K562 (cell line): ENCODE data around the gene USP2. TPM values are rescaled to one million over a fixed set of nuclear protein-coding genes. Genes with fewer than 3 reads are reported as not detected.

Experiments
- ADNP ChIP-seq: fragments of 200-800 bp; sonication (Bioruptor generic); IDR thresholded peaks from 2 replicates; pipeline ENCODE4 v1.6.1; 2016; ENCODE audit warnings: missing genetic modification characterization, missing compliant biosample characterization
- CREB1 ChIP-seq, 2 experiments: sonication (generic) in 1 of 2; formaldehyde crosslinking in 1 of 2; IDR thresholded peaks; 2 replicates each; pipeline versions ENCODE4 v1.6.1 to v1.8.0; 2012 to 2022; ENCODE audit warnings: inconsistent platforms in 1 of 2, mild to moderate bottlenecking in 1 of 2, missing genetic modification reagents in 1 of 2, moderate library complexity in 1 of 2
- CXXC5 ChIP-seq: fragments of 250-450 bp; sonication (Bioruptor Pico); IDR thresholded peaks from 2 replicates; pipeline ENCODE4 v1.8.0; 2022; ENCODE audit warnings: inconsistent platforms, mild to moderate bottlenecking, moderate library complexity
- FOXJ2 ChIP-seq: fragments of 200-800 bp; sonication (Bioruptor generic); IDR thresholded peaks from 2 replicates; pipeline ENCODE4 v1.6.1; 2016; ENCODE audit warnings: missing genetic modification characterization, missing compliant biosample characterization
- L3MBTL2 ChIP-seq: fragments of 450-650 bp; IDR thresholded peaks from 2 replicates; pipeline ENCODE4 v1.6.1; 2016; ENCODE audit warnings: mild to moderate bottlenecking, moderate library complexity
- NFYB ChIP-seq: IDR thresholded peaks from 2 replicates; pipeline ENCODE4 v1.6.1; 2011; ENCODE audit warnings: mild to moderate bottlenecking, moderate library complexity; ENCODE audit not compliant: insufficient read length; ENCODE audit errors: extremely low read depth
- NRF1 ChIP-seq, 2 experiments: fragments of 450-650 bp; IDR thresholded peaks in 1 of 2; conservative IDR thresholded peaks in 1 of 2; 2 replicates each; pipeline ENCODE4 v1.6.1; 2014; ENCODE audit warnings: mild to moderate bottlenecking in 2 of 2
- PHF21A ChIP-seq: fragments of 450-650 bp; IDR thresholded peaks from 2 replicates; pipeline ENCODE4 v1.6.1; 2017; ENCODE audit warnings: low read depth, borderline replicate concordance
- PHTF2 ChIP-seq: fragments of 250-450 bp; sonication (Bioruptor Pico); IDR thresholded peaks from 2 replicates; pipeline ENCODE4 v1.5.0; 2021; ENCODE audit warnings: mild to moderate bottlenecking
- SP2 ChIP-seq: IDR thresholded peaks from 2 replicates; pipeline ENCODE4 v1.6.1; 2011; ENCODE audit warnings: mild to moderate bottlenecking, low read depth, low read length, moderate library complexity; ENCODE audit not compliant: poor library complexity, severe bottlenecking; ENCODE audit errors: extremely low read depth
- SRSF7 ChIP-seq: fragments of 200-400 bp; formaldehyde crosslinking; optimal IDR thresholded peaks from 2 replicates; pipeline ENCODE3; 2017; ENCODE audit warnings: mild to moderate bottlenecking, low read depth, low read length
- TCF7 ChIP-seq: sonication (generic); IDR thresholded peaks from 2 replicates; pipeline ENCODE4 v1.6.1; 2016; ENCODE audit warnings: antibody characterized with exemption, borderline replicate concordance
- TEAD1 ChIP-seq, 2 experiments: fragments of 450-650 bp in 1 of 2; sonication (generic) in 1 of 2; formaldehyde crosslinking; IDR thresholded peaks; 2 replicates each; pipeline versions ENCODE4 v1.4.0 to v1.8.0; 2020 to 2022; ENCODE audit warnings: mild to moderate bottlenecking in 2 of 2, missing genetic modification reagents in 1 of 2
- TRIM28 ChIP-seq: fragments of 450-650 bp; IDR thresholded peaks from 2 replicates; pipeline ENCODE4 v1.6.1; 2017
- ZNF143 ChIP-seq: sonication (generic); formaldehyde crosslinking; IDR thresholded peaks from 2 replicates; pipeline ENCODE4 v1.9.0; 2022; ENCODE audit warnings: mild to moderate bottlenecking, missing genetic modification reagents
- ZNF212 ChIP-seq: fragments of 450-650 bp; formaldehyde crosslinking; IDR thresholded peaks from 2 replicates; pipeline ENCODE4 v1.4.0; 2020; ENCODE audit warnings: mild to moderate bottlenecking
- polyA plus RNA-seq, 8 experiments: library from polyadenylated mRNA; depleted of rRNA in 4 of 8; stranded (reverse) in 5 of 8; unstranded in 3 of 8; fragments of >200 nt; fragmentation: Nextera tagmentation in 2 of 8; fragmentation: Illumina TruSeq in 1 of 8; extraction: Ambion mirVana in 2 of 8; extraction: Trizol in 1 of 8; gene quantifications; 2 replicates each; pipeline versions ENCODE4 v1.2.1 to v1.2.3, GENCODE V29; 2011 to 2014; ENCODE audit warnings: inconsistent platforms in 1 of 8, missing spikeins in 1 of 8
- total RNA-seq, 7 experiments: library from RNA; depleted of rRNA in 6 of 7; stranded (reverse); fragments of >200 nt in 6 of 7; fragmentation: Illumina TruSeq in 2 of 7; extraction: Trizol in 2 of 7; gene quantifications; 2 replicates each; pipeline versions ENCODE4 v1.2.1 to v1.2.3, GENCODE V29; 2011 to 2021; ENCODE audit warnings: low replicate concordance in 1 of 7
- TF ChIP-seq, protein P1 (sequence below): IDR thresholded peaks from 2 replicates; pipeline ENCODE4 v1.6.1; 2016; ENCODE audit warnings: missing genetic modification characterization, missing compliant biosample characterization
- TF ChIP-seq, protein P2 (sequence below): fragments of 250-450 bp; sonication (Bioruptor Pico); IDR thresholded peaks from 2 replicates; pipeline ENCODE4 v1.5.1; 2021; ENCODE audit warnings: mild to moderate bottlenecking
- TF ChIP-seq, protein P3 (sequence below): conservative IDR thresholded peaks from 2 replicates; pipeline ENCODE4 v1.6.1; 2011; ENCODE audit warnings: low read depth, mild to moderate bottlenecking, low read length; ENCODE audit not compliant: control insufficient read depth
- TF ChIP-seq, protein P4 (sequence below): fragments of 450-650 bp; IDR thresholded peaks from 2 replicates; pipeline ENCODE4 v1.7.1; 2018; ENCODE audit warnings: mild to moderate bottlenecking, low read depth; ENCODE audit not compliant: partially characterized antibody

USP2 gene
- total and polyA plus RNA-seq, 9 of the 15 experiments (the other 6 are each of a cell fraction or from before 2014, with no cell fraction given), result 2.8 to 16.9 (median 3.9) TPM

DNA sequence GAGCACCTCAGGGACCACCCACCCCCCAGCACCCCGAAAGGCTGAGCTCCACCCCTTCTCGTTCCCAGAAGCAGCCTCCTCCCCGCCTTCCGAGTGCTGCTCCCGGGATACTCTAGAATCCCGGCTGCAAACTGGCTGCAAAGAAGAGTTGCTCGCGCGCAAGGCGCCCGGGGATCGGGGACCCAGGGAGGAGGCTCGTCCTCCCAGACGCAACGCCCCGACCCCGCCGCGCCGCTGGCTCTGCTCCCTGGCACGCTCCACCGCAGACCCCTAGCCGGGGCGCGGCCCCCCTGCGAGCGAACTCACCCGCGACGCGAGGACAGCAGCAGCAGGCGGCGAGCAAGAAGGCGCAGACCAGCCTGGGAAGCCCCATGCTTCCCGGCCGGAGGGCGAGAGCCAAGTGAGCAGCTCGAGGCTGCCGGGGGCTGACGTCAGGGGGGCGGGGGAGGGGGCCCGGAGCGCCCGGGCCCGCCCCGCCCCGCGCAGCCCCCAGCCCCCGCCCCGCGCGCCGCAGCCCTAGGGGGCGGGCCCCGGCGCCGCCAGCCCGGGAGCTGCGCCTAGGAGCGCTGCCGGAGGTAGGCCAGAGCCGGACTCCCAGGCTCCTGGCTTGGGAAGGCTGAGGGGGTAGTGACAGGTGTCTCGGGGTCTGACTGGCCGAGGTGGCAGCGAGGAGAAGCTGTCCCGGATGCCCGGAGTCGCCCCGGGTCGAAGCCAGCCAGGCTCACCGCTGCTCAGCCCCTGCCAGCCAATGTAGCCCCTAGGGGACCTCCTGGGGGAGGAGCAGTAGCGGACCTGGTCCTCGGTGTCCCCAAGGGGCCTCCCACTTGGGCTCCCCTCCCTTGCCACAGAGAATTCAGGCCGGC, 64.5 kb downstream of the USP2 start, which contains the start of gene MCAM (continued):
- TF ChIP-seq NFYB (no peak), PHTF2 (CRISPR knock-in tag) (no peak), SRSF7 (no peak), NRF1 (conservative IDR thresholded peaks at IDR 0.05 in 1 of 2, IDR thresholded peaks at IDR 0.05 in 1 of 2) (peak; percentile 56 to 63), TCF7 (peak; percentile 43; the same call in 1 of the 2 replicates), TRIM28 (no peak), ZNF212 (CRISPR knock-in tag) (no peak), PHF21A (no peak), CREB1 (IDR thresholded peaks at IDR 0.05) (no peak), CREB1 (CRISPR knock-in tag; IDR thresholded peaks at IDR 0.05) (peak; percentile 41), CXXC5 (CRISPR knock-in tag) (0 out of 2 replicates have a peak, but pooled peaks have one; percentile 37), SP2 (no peak), FOXJ2 (tag) (no peak), TEAD1 (CRISPR knock-in tag; IDR thresholded peaks at IDR 0.05) (no peak), ZNF143 (CRISPR knock-in tag) (no peak), L3MBTL2 (0 out of 2 replicates have a peak, but pooled peaks have one; percentile 23), ADNP (tag) (no peak)
- TF ChIP-seq, protein P1, sequence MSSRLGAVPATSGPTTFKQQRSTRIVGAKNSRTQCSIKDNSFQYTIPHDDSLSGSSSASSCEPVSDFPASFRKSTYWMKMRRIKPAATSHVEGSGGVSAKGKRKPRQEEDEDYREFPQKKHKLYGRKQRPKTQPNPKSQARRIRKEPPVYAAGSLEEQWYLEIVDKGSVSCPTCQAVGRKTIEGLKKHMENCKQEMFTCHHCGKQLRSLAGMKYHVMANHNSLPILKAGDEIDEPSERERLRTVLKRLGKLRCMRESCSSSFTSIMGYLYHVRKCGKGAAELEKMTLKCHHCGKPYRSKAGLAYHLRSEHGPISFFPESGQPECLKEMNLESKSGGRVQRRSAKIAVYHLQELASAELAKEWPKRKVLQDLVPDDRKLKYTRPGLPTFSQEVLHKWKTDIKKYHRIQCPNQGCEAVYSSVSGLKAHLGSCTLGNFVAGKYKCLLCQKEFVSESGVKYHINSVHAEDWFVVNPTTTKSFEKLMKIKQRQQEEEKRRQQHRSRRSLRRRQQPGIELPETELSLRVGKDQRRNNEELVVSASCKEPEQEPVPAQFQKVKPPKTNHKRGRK (tag), result no peak
- TF ChIP-seq, protein P2, sequence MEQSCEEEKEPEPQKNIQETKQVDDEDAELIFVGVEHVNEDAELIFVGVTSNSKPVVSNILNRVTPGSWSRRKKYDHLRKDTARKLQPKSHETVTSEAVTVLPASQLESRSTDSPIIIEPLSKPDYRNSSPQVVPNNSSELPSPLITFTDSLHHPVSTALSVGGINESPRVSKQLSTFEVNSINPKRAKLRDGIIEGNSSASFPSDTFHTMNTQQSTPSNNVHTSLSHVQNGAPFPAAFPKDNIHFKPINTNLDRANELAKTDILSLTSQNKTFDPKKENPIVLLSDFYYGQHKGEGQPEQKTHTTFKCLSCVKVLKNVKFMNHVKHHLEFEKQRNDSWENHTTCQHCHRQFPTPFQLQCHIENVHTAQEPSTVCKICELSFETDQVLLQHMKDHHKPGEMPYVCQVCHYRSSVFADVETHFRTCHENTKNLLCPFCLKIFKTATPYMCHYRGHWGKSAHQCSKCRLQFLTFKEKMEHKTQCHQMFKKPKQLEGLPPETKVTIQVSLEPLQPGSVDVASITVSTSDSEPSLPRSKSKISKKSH, result no peak
- TF ChIP-seq, protein P3, sequence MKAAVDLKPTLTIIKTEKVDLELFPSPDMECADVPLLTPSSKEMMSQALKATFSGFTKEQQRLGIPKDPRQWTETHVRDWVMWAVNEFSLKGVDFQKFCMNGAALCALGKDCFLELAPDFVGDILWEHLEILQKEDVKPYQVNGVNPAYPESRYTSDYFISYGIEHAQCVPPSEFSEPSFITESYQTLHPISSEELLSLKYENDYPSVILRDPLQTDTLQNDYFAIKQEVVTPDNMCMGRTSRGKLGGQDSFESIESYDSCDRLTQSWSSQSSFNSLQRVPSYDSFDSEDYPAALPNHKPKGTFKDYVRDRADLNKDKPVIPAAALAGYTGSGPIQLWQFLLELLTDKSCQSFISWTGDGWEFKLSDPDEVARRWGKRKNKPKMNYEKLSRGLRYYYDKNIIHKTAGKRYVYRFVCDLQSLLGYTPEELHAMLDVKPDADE, result peak; percentile 58; the same call in 1 of the 2 replicates
- TF ChIP-seq, protein P4, sequence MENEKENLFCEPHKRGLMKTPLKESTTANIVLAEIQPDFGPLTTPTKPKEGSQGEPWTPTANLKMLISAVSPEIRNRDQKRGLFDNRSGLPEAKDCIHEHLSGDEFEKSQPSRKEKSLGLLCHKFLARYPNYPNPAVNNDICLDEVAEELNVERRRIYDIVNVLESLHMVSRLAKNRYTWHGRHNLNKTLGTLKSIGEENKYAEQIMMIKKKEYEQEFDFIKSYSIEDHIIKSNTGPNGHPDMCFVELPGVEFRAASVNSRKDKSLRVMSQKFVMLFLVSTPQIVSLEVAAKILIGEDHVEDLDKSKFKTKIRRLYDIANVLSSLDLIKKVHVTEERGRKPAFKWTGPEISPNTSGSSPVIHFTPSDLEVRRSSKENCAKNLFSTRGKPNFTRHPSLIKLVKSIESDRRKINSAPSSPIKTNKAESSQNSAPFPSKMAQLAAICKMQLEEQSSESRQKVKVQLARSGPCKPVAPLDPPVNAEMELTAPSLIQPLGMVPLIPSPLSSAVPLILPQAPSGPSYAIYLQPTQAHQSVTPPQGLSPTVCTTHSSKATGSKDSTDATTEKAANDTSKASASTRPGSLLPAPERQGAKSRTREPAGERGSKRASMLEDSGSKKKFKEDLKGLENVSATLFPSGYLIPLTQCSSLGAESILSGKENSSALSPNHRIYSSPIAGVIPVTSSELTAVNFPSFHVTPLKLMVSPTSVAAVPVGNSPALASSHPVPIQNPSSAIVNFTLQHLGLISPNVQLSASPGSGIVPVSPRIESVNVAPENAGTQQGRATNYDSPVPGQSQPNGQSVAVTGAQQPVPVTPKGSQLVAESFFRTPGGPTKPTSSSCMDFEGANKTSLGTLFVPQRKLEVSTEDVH, result no peak
